ENCODE results near the gene OSBPL7.

DNA sequence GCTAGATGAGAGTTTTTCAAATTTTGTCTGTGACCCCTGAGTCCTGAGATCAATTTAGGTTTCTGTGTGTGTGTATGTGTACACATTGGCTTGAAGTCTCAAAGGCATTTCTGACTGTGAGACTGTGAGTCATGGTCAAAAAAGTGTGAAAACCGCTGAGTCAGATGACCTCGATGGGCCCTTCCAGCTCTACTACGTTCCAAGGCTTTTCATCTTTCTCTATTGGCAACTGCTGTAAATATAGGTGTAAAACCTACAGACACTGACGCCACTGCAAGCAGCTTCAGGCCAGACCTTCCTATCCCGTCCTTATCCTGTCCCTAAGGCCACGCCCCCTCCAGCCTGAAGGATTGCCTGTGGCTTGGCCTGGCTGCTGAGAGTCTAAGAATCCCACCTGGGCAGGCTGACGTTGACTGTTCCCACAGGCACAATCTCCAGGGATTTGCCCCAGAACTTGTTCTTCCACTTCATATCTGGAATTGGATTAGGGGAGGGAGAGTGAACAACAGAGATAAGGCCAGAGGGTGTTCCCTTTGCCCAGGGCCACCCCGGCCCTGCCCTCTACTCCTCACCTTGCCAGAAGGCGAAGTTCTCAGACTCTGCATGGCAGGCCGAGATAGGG, 11.3 kb downstream of the OSBPL7 start:
- TF ChIP-seq EZH2phosphoT487 (IDR thresholded peaks at IDR 0.05; ENCODE audit: borderline replicate concordance, low read length): no peak
- TF ChIP-seq, protein P1, sequence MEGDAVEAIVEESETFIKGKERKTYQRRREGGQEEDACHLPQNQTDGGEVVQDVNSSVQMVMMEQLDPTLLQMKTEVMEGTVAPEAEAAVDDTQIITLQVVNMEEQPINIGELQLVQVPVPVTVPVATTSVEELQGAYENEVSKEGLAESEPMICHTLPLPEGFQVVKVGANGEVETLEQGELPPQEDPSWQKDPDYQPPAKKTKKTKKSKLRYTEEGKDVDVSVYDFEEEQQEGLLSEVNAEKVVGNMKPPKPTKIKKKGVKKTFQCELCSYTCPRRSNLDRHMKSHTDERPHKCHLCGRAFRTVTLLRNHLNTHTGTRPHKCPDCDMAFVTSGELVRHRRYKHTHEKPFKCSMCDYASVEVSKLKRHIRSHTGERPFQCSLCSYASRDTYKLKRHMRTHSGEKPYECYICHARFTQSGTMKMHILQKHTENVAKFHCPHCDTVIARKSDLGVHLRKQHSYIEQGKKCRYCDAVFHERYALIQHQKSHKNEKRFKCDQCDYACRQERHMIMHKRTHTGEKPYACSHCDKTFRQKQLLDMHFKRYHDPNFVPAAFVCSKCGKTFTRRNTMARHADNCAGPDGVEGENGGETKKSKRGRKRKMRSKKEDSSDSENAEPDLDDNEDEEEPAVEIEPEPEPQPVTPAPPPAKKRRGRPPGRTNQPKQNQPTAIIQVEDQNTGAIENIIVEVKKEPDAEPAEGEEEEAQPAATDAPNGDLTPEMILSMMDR (IDR thresholded peaks at IDR 0.05; ENCODE audit: low read depth, low read length, poor library complexity, severe bottlenecking): no peak

All from DOHH2 (cell line).